ENCODE measurements around the gene C2orf15.
"Not testable (repeated sequence)": the region's sequence is repeated elsewhere in the genome, so short reads cannot be mapped to it uniquely, and the experiment has no call there.

The C2orf15 gene

DNA sequence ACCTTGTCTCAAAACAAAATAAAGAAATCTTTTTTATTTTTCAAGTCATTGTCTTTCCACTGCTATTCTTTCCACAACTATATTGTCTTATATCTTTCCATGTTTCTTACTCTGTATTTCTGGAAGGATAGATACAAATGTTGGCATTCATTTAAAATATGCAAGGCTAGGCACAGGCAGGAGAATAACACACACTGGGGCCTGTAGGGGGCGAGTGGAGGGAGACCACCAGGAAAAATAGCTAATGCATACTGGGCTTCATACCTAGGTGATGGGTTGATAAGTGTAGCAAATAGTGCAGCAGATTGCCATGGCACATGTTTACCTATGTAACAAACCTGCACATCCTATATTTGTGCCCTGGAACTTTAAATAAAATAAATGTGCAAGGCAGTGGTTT is 49.0 kb downstream of the C2orf15 start:
- H3K27me3 Mint-ChIP-seq: no peaks in the 10 kb centered on the region
- no peaks in the 10 kb centered on the region for H3K9me3 Mint-ChIP-seq
- no peak overlapping the region for H3K27ac Mint-ChIP-seq
- no peak overlapping the region for H3K4me3 Mint-ChIP-seq
- H3K36me3 Mint-ChIP-seq: peaks cover 23% of the 10 kb centered on the region
- peaks cover 27% of the 10 kb centered on the region for H3K4me1 Mint-ChIP-seq

DNA sequence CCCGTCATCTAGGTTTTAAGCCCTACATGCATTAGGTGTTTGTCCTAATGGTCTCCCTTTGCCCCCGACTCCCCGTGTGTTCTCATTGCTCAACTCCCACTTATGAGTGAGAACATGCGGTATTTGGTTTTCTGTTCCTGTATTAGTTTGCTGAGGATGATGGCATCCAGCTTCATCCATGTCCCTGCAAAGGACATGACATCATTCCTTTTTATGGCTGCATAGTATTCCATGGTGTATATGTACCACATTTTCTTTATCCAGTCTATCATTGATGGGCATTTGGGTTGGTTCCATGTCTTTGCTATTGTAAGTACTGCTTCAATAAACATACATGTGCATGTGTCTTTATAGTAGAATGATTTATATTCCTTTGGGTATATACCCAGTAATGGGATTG is 50.9 kb downstream of the C2orf15 start:
- H3K27me3 Mint-ChIP-seq, H3K4me3 Mint-ChIP-seq, H3K9me3 Mint-ChIP-seq, H3K27ac Mint-ChIP-seq: not testable (repeated sequence)
- H3K4me1 Mint-ChIP-seq: peaks cover 24% of the 10 kb centered on the region
- peaks cover 23% of the 10 kb centered on the region for H3K36me3 Mint-ChIP-seq

DNA sequence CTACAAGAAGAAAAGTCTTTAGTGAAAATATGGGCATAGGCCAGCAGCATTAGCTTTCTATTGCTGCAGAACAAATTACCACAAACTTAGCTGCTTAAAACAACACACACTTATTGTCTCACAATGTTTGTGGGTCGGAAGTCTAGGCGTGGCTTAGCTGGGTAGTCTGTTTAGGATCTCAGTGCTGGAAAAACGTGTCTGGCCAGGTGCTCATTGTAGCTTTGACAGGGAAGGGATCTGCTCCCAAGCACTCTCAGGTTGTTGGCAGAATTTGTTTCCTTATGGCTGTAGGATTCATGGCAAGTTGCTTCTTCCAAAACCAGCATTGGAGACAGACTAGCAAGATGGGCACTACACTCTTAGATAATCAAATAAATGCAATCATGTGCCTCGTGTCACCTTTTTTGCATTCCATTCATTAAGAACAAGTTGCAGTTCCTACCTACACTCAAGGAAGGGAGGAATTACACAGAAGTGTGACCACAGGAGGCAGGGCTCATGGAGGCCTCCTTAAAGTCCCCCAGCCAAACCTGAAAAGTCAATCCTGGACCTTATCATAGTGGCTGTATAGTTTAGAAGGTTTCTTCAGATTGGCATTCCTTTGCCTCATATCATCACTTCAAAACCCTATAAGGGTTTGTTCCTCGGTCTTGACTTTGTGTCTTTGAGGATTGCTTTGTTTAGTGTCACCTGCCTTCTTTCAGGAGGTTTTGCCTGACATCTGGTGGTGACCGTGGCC is 56.8 kb downstream of the C2orf15 start:
- no peak overlapping the region for H3K27ac Mint-ChIP-seq
- no peaks in the 10 kb centered on the region for H3K4me1 Mint-ChIP-seq
- no peak overlapping the region for H3K4me3 Mint-ChIP-seq
- H3K27me3 Mint-ChIP-seq: no peaks in the 10 kb centered on the region
- H3K36me3 Mint-ChIP-seq: peaks cover 7% of the 10 kb centered on the region
- no peaks in the 10 kb centered on the region for H3K9me3 Mint-ChIP-seq

DNA sequence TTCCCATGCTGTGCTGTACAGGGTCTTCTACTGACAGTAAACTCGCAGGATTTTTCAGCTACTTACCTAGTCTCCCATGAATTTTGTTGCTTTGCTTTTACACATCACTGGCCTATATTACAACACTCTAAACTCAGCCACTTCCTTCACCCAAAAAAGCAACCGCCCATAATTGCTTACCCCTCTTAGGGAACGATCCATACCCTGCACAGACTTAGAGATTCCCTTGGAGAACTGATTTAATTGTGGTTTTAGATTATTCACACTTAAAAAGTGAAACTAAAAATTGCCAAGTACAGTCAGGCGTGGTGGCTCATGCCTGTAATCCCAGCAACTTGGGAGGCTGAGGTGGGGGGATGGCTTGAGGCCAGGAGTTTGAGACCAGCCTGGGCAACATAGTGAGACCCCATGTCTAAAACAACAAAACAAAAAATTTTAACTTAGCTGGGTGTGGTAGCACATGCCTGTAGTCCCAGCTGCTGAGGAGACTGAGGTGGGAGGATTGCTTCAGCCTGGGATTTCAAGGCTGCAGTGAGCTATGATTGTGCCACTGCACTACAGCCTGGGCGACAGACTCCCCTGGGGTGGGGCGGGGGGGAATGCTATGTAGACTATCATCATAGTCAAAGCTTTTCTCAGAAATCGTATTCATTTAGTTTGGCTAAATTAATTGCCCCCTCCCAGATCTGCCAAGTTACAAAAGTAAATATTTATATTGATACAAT is 58.7 kb downstream of the C2orf15 start:
- Mint-ChIP-seq H3K4me3 (no peak overlapping the region), H3K4me1 (no peaks in the 10 kb centered on the region), H3K9me3 (no peaks in the 10 kb centered on the region), H3K27ac (peak overlapping the region; percentile 52), H3K27me3 (no peaks in the 10 kb centered on the region), H3K36me3 (peaks cover 4% of the 10 kb centered on the region)

All from activated naive CD4-positive, alpha-beta T cell treated with anti-CD3 and anti-CD28 coated beads, Interleukin-2, amount 50 U/mL, for 24 hours (primary cell).